Measurements from ENCODE around the gene SELENOI.
"Not testable (repeated sequence)": the region's sequence is repeated elsewhere in the genome, so short reads cannot be mapped to it uniquely, and the experiment has no call there.

The SELENOI gene, protein sequence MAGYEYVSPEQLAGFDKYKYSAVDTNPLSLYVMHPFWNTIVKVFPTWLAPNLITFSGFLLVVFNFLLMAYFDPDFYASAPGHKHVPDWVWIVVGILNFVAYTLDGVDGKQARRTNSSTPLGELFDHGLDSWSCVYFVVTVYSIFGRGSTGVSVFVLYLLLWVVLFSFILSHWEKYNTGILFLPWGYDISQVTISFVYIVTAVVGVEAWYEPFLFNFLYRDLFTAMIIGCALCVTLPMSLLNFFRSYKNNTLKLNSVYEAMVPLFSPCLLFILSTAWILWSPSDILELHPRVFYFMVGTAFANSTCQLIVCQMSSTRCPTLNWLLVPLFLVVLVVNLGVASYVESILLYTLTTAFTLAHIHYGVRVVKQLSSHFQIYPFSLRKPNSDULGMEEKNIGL

GRCh38 chr2:26345545-26346453 lies at the start of gene SELENOI:
Gene SELENOI (plus strand): TSS chr2:26346143. CDS start chr2:26346233, 90 bp downstream.
- no peaks in the 10 kb centered on the region for H3K27me3 Mint-ChIP-seq
- H3K9me3 Mint-ChIP-seq = no peaks in the 10 kb centered on the region
- peaks cover 34% of the 10 kb centered on the region for H3K36me3 Mint-ChIP-seq (ENCODE audit: low read depth)
- H3K27ac Mint-ChIP-seq = peak within 1 kb of the TSS; percentile 99
- peak within 1 kb of the TSS; percentile 99 for H3K4me3 Mint-ChIP-seq
- peaks cover 49% of the 10 kb centered on the region for H3K4me1 Mint-ChIP-seq (ENCODE audit: low read depth)

- Mint-ChIP-seq H3K36me3 (ENCODE audit: low read depth) (no peaks in the 10 kb centered on the region), H3K4me3 (no peak overlapping the region), H3K27me3 (no peaks in the 10 kb centered on the region), H3K4me1 (ENCODE audit: low read depth) (peaks cover 7% of the 10 kb centered on the region), H3K27ac (no peak overlapping the region), H3K9me3 (no peaks in the 10 kb centered on the region)
Measured at GRCh38 chr2:26297061-26297460, 48.9 kb upstream of the SELENOI start.

- no peaks in the 10 kb centered on the region for H3K27me3 Mint-ChIP-seq
- no peak overlapping the region for H3K4me3 Mint-ChIP-seq
- H3K36me3 Mint-ChIP-seq (ENCODE audit: low read depth) = no peaks in the 10 kb centered on the region
- H3K27ac Mint-ChIP-seq = no peak overlapping the region
- H3K9me3 Mint-ChIP-seq = no peaks in the 10 kb centered on the region
- H3K4me1 Mint-ChIP-seq (ENCODE audit: low read depth) = no peaks in the 10 kb centered on the region
Measured at GRCh38 chr2:26298286-26298637, 47.7 kb upstream of the SELENOI start.

DNA sequence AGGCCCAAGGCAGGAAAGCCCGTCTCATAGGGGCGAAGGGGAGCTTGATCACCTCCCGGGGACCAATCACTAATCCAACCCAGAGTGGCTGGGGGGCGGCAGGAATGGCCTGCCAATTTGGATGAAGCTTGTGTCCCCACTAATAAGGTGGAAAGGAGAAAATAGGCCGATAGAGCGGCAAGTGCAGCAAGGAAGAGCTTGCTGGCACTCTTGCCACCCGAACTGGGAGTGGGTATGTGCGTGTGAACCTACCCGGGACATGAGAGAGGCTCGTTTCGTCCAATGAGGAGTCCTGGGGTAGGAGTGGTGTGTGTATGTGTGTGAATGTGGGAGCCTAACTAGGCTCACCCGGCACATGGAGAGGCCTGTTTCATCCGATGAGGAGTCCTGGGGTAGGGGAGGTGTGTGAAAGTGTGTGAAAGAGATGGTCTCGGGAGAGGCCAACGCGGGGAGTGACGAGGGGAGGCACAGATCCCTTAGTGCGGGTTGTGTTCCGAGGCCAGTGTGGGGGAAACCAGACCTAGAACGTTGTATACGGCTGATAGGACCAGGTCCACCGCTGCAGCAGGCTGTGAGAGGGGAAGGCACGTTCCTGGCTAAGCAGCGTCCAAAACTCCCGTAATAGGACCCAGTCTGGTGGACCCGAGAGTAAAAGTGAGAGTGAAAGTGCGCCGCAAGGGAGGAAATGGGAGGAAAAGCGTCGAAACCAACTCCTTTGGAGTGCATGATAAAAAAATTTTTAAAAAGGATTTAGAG lies 47.1 kb upstream of the SELENOI start:
- no peak overlapping the region for H3K27ac Mint-ChIP-seq
- no peaks in the 10 kb centered on the region for H3K36me3 Mint-ChIP-seq (ENCODE audit: low read depth)
- H3K9me3 Mint-ChIP-seq = no peaks in the 10 kb centered on the region
- no peaks in the 10 kb centered on the region for H3K27me3 Mint-ChIP-seq
- no peaks in the 10 kb centered on the region for H3K4me1 Mint-ChIP-seq (ENCODE audit: low read depth)
- no peak overlapping the region for H3K4me3 Mint-ChIP-seq

- H3K4me3 Mint-ChIP-seq = no peak overlapping the region
- H3K4me1 Mint-ChIP-seq (ENCODE audit: low read depth) = no peaks in the 10 kb centered on the region
- no peaks in the 10 kb centered on the region for H3K9me3 Mint-ChIP-seq
- no peaks in the 10 kb centered on the region for H3K27me3 Mint-ChIP-seq
- peaks cover 5% of the 10 kb centered on the region for H3K36me3 Mint-ChIP-seq (ENCODE audit: low read depth)
- no peak overlapping the region for H3K27ac Mint-ChIP-seq
Measured at GRCh38 chr2:26299471-26300101, 46.4 kb upstream of the SELENOI start.

DNA sequence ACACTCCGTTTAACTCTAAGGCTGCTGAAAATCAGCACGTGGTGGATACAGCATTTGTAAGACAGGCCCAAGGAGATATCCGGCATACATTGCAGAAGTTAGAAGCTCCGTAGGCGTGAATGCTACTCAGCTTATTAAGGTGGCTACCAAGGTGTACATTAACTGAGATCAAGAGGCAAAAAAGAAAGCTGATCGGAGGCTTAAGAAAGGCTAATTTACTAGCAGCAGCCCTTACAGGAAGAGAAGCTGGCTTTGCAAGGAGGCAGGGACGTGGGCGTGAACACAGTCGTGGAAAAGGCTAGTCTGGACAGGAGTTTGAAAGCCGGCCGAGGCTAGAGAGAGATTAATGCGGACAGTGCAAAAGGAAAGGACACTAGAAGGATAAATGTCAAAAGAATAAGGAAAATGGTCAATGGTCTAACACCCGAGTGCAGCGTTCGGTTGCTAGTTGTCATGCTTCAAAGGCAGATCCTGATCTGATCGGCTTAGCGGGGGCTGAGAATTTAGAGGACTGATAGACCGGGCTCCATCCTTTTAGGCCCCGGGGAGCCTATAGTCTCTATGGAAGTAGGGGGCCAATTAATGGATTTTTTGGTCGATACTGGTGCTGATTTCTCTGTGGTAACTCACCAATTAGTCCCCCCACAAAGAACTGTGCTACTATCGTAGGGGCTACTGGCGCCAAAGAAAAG lies 45.6 kb upstream of the SELENOI start:
- H3K36me3 Mint-ChIP-seq (ENCODE audit: low read depth) = peaks cover 5% of the 10 kb centered on the region
- no peak overlapping the region for H3K4me3 Mint-ChIP-seq
- no peaks in the 10 kb centered on the region for H3K27me3 Mint-ChIP-seq
- no peaks in the 10 kb centered on the region for H3K4me1 Mint-ChIP-seq (ENCODE audit: low read depth)
- H3K9me3 Mint-ChIP-seq = no peaks in the 10 kb centered on the region
- no peak overlapping the region for H3K27ac Mint-ChIP-seq

GRCh38 chr2:26302846-26303245 lies 43.1 kb upstream of the SELENOI start:
- Mint-ChIP-seq H3K4me1 (ENCODE audit: low read depth) (no peaks in the 10 kb centered on the region), H3K9me3 (no peaks in the 10 kb centered on the region), H3K27me3 (no peaks in the 10 kb centered on the region), H3K27ac (no peak overlapping the region), H3K4me3 (no peak overlapping the region), H3K36me3 (ENCODE audit: low read depth) (peaks cover 5% of the 10 kb centered on the region)

- not testable (repeated sequence) for H3K4me3 Mint-ChIP-seq; H3K4me1 Mint-ChIP-seq (ENCODE audit: low read depth); H3K27me3 Mint-ChIP-seq; H3K36me3 Mint-ChIP-seq (ENCODE audit: low read depth); H3K9me3 Mint-ChIP-seq; H3K27ac Mint-ChIP-seq
Measured at GRCh38 chr2:26305094-26305493, 40.8 kb upstream of the SELENOI start.

DNA sequence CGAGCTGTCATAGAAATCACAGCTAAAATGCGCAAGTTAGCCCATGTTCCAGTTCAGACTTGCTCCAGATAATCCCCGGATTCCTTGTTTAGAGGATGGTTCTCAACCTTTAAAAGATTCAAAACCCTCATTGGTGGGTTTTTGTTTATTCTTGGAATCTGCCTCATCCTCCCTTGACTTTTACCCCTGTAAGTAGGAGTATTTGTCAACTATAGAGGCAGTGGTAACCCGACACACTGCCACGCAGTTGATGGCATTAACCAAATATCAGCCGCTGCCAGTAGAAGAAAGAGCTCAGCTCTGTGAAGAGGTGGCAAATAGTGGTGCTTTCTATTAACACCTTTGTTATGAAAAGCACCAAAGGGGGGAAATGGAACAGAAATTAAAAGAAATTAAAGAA lies 40.4 kb upstream of the SELENOI start:
- H3K4me1 Mint-ChIP-seq (ENCODE audit: low read depth) = no peaks in the 10 kb centered on the region
- H3K36me3 Mint-ChIP-seq (ENCODE audit: low read depth) = peaks cover 5% of the 10 kb centered on the region
- H3K4me3 Mint-ChIP-seq = no peak overlapping the region
- no peaks in the 10 kb centered on the region for H3K9me3 Mint-ChIP-seq
- H3K27ac Mint-ChIP-seq = no peak overlapping the region
- no peaks in the 10 kb centered on the region for H3K27me3 Mint-ChIP-seq

- no peak overlapping the region for H3K27ac Mint-ChIP-seq
- no peak overlapping the region for H3K4me3 Mint-ChIP-seq
- no peaks in the 10 kb centered on the region for H3K4me1 Mint-ChIP-seq (ENCODE audit: low read depth)
- H3K27me3 Mint-ChIP-seq = no peaks in the 10 kb centered on the region
- no peaks in the 10 kb centered on the region for H3K36me3 Mint-ChIP-seq (ENCODE audit: low read depth)
- H3K9me3 Mint-ChIP-seq = no peaks in the 10 kb centered on the region
Measured at GRCh38 chr2:26309921-26310320, 36.0 kb upstream of the SELENOI start.

DNA sequence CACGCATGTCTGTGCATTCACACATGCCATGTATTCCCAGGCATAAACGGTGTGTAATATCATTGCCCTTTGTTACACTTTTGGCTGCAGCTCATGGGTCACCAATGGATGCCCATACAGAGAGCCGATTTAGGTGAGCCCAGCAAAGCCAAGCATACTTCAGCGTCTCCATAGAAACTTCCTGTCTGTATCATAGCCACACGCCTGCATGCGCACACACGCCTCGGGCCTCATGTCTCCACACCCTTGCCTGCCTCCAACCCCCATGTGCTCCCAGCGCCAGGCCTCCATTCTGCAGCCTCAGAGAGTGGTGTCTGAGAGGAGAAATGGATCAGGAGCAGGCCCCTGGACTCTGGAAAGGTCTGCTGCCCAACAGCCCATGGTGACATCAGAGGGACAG lies 33.5 kb upstream of the SELENOI start:
- H3K4me1 Mint-ChIP-seq (ENCODE audit: low read depth) = no peaks in the 10 kb centered on the region
- H3K4me3 Mint-ChIP-seq = no peak overlapping the region
- H3K9me3 Mint-ChIP-seq = no peaks in the 10 kb centered on the region
- no peaks in the 10 kb centered on the region for H3K27me3 Mint-ChIP-seq
- H3K36me3 Mint-ChIP-seq (ENCODE audit: low read depth) = no peaks in the 10 kb centered on the region
- H3K27ac Mint-ChIP-seq = no peak overlapping the region

DNA sequence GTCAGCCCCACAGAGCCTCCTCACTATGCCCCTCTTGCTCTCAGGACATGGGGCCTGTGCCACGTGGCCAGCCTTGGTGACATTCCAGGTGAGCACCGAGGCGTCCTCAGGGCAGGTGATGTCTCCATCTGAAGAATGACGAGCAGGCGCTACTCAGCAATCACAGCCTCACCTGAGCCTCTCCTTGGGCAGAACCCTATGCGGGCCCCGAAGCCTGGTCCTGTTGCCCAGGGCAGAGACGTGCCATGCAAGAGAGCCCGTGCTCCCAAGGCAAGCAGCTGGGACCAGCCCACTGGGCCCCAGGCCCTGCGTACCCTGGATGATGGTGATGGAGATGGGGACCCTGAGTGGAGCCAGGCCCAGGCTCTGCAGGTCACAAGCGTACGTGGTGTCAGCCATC lies 32.5 kb upstream of the SELENOI start:
- no peak overlapping the region for H3K4me3 Mint-ChIP-seq
- H3K27ac Mint-ChIP-seq = no peak overlapping the region
- no peaks in the 10 kb centered on the region for H3K36me3 Mint-ChIP-seq (ENCODE audit: low read depth)
- H3K4me1 Mint-ChIP-seq (ENCODE audit: low read depth) = no peaks in the 10 kb centered on the region
- H3K9me3 Mint-ChIP-seq = no peaks in the 10 kb centered on the region
- no peaks in the 10 kb centered on the region for H3K27me3 Mint-ChIP-seq

- no peaks in the 10 kb centered on the region for H3K4me1 Mint-ChIP-seq (ENCODE audit: low read depth)
- no peak overlapping the region for H3K4me3 Mint-ChIP-seq
- no peaks in the 10 kb centered on the region for H3K36me3 Mint-ChIP-seq (ENCODE audit: low read depth)
- H3K27me3 Mint-ChIP-seq = no peaks in the 10 kb centered on the region
- H3K9me3 Mint-ChIP-seq = no peaks in the 10 kb centered on the region
- no peak overlapping the region for H3K27ac Mint-ChIP-seq
Measured at GRCh38 chr2:26314243-26314642, 31.7 kb upstream of the SELENOI start.

DNA sequence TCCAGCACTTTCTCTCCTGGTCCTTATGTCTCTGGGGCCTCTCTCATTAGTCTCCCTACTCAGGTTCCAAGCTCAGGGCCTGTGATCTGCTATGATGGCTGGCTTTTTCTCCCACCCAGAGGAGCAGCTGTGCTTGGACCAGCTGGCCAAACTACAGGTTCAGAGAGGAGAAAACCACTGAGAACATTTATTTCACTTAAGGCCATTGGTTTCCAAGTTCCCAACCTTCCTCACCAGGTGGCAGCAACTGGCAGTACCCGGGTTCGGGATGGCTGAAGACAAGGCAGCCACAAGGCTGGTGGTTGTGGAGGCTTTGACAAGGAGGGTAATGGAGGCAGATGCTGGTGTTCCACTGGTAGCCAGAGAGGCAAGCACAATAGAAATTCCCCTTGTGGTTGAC lies 29.9 kb upstream of the SELENOI start:
- Mint-ChIP-seq H3K27me3 (no peaks in the 10 kb centered on the region), H3K27ac (no peak overlapping the region), H3K4me3 (no peak overlapping the region), H3K9me3 (no peaks in the 10 kb centered on the region), H3K36me3 (ENCODE audit: low read depth) (no peaks in the 10 kb centered on the region), H3K4me1 (ENCODE audit: low read depth) (no peaks in the 10 kb centered on the region)
